GM12872 (cell line): ENCODE results near the gene KIAA0586.

Source experiments
- CTCF ChIP-seq: IDR thresholded peaks from 3 replicates; pipeline ENCODE4 v1.5.1; 2011; ENCODE audit warnings: low read depth, mild to moderate bottlenecking, low read length, moderate library complexity; ENCODE audit not compliant: insufficient read depth

KIAA0586 gene

DNA sequence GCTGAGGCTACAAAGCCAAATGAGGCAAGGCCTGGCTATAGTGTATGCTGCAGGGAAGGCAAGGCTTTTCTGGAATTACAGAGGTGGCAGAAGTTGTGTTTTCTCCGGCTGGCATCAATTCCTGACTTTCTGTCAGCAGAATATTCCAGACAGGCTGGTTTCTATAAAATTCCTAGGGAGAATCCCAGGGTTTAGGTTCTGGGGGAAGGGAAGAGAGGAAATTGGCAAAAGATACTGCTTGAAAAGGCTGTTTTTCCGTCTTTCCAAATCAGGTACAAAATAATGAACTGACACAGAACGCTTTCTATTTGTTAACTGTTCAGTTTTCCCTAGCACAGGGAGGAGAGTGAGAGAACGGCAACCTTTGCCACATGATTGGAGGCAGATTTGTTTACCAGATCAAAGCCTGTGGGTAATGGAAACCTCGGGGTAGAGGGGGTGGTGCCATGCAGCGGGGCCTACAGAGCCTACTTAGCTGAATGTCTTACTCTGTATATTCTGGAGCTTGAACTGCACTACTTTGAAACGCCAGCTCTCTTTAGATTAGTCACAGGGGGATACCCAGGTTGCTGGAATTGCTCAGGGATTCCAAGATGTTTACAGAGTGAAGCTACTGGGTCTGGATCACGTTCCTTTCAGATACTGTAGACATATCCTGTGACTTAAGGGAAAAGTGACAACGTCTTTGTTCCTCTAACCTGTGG lies 144.4 kb downstream of the KIAA0586 start:
- no peak for TF ChIP-seq CTCF

DNA sequence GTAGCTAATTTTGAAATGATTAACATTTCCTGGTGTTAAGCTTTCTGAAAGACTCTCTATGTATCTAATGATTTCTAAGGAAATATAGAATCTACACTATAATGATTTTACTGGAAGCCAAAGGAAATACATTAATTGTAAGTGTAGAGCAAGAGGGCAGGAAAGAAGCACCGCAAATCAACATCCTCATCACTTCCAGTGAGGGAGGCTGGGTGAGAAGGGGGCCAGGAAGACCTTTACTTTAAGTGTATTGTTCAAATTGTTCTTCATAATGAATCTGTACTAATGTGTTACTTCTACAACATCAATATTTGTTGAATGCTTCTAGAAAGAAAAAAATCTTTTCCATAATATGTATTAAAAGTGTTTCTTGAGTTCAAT lies 144.9 kb downstream of the KIAA0586 start:
- TF ChIP-seq CTCF = no peak

DNA sequence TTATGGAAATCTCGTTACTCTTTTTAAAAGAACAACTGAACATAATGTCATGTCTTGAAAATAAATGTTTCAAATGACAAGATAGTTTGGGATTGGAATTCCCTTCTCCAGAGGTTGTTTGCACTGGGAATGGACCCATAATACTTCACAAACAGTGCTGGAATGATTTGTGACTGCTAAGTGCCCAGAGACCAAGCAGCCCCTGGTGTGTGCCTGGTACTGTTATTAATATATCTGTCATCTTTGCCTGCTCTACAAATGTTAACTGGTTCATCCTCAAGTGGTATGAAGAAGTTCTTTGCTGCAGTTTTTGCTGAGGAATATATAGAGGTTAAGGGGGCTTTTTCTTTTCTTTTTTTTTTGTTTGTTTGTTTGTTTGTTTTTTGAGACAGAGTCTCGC lies 145.3 kb downstream of the KIAA0586 start:
- no peak for TF ChIP-seq CTCF

DNA sequence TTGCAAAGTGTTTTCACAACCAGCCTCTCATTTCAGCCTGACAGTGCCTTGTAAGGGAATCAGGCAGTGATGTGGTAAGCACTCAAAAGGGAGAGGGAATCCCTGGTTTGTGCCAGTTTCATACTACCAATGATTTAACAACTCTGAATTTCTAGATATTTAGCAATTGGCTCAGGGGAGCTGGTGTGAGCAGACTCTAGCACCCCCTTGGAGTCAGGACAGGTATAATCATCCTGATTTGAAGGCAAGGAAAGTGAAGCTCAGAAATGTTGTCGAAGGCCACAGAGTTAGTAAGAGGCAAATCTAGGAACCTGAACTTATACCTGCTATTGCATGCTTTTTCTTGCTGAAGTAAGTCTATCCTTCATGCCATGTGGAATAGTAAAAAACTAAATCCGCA lies 147.1 kb downstream of the KIAA0586 start:
- no peak for TF ChIP-seq CTCF

- TF ChIP-seq CTCF = no peak
These were observed 148.4 kb downstream of the KIAA0586 start for GRCh38 chr14:58575956-58576355.

GRCh38 chr14:58584383-58584782 lies 156.9 kb downstream of the KIAA0586 start:
- no peak for TF ChIP-seq CTCF

- no peak for TF ChIP-seq CTCF
These were observed 159.8 kb downstream of the KIAA0586 start for GRCh38 chr14:58587271-58587670.
